PFSK-1 (cell line): Measurements from ENCODE around the gene NFKB1.

Experiments used
- FOXP2 ChIP-seq: optimal IDR thresholded peaks from 2 replicates; pipeline ENCODE3; 2011; ENCODE audit warnings: borderline replicate concordance, control low read depth, inconsistent platforms; ENCODE audit not compliant: insufficient read depth; ENCODE audit errors: extremely low read length, extremely low read depth
- POLR2AphosphoS5 ChIP-seq: IDR thresholded peaks from 2 replicates; pipeline ENCODE4 v1.6.1; 2012; ENCODE audit warnings: low read depth, mild to moderate bottlenecking, control low read depth, low read length, moderate library complexity
- SIN3A ChIP-seq: IDR thresholded peaks from 2 replicates; pipeline ENCODE4 v1.6.1; 2012; ENCODE audit warnings: mild to moderate bottlenecking, low read length, moderate library complexity, borderline replicate concordance; ENCODE audit not compliant: insufficient read depth
- TAF1 ChIP-seq: IDR thresholded peaks from 2 replicates; pipeline ENCODE4 v1.6.1; 2012; ENCODE audit warnings: low read length, control low read depth, borderline replicate concordance; ENCODE audit not compliant: insufficient read depth
- TF ChIP-seq, protein P1 (sequence below), 2 experiments: IDR thresholded peaks; 2 replicates each; pipeline versions ENCODE4 v1.6.1 to v1.8.0; 2011 to 2012; ENCODE audit warnings: low read depth in 2 of 2, low read length in 2 of 2, control low read depth in 1 of 2, inconsistent platforms in 1 of 2, mild to moderate bottlenecking in 1 of 2, moderate library complexity in 1 of 2; ENCODE audit not compliant: insufficient read depth in 1 of 2

DNA sequence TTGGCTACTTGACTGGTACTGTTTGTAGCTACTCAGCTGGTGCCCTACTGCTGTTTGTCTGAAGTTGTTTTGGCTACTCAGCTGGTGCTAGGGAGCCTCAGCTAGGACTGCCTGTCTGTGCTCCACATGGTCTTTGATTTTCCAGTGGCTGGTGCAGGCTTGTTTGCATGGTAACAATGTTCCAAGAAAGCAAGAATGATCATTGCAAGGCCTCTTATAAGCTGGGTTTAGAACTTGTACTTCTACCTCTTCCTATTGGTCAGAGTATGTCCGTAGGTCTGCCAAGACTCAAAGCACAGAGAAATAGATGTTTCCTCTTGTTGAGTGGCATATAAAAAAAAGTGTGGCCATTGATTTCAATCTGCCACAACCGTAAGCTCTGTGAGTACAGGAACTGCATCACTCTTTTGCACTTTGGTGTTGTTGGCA is 17.6 kb downstream of the NFKB1 start:
- no peak for TF ChIP-seq POLR2AphosphoS5
- TF ChIP-seq, protein P1, sequence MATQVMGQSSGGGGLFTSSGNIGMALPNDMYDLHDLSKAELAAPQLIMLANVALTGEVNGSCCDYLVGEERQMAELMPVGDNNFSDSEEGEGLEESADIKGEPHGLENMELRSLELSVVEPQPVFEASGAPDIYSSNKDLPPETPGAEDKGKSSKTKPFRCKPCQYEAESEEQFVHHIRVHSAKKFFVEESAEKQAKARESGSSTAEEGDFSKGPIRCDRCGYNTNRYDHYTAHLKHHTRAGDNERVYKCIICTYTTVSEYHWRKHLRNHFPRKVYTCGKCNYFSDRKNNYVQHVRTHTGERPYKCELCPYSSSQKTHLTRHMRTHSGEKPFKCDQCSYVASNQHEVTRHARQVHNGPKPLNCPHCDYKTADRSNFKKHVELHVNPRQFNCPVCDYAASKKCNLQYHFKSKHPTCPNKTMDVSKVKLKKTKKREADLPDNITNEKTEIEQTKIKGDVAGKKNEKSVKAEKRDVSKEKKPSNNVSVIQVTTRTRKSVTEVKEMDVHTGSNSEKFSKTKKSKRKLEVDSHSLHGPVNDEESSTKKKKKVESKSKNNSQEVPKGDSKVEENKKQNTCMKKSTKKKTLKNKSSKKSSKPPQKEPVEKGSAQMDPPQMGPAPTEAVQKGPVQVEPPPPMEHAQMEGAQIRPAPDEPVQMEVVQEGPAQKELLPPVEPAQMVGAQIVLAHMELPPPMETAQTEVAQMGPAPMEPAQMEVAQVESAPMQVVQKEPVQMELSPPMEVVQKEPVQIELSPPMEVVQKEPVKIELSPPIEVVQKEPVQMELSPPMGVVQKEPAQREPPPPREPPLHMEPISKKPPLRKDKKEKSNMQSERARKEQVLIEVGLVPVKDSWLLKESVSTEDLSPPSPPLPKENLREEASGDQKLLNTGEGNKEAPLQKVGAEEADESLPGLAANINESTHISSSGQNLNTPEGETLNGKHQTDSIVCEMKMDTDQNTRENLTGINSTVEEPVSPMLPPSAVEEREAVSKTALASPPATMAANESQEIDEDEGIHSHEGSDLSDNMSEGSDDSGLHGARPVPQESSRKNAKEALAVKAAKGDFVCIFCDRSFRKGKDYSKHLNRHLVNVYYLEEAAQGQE (IDR thresholded peaks at IDR 0.05; ENCODE audit: insufficient read depth in 1 of 2, low read depth in 2 of 2, low read length in 2 of 2) = no peak
- no peak for TF ChIP-seq TAF1
- TF ChIP-seq SIN3A = no peak
- no peak for TF ChIP-seq FOXP2
